ENCODE measurements around the gene ADCY5.

ADCY5 gene

GRCh38 chr3:123353227-123353849, 95.6 kb downstream of the ADCY5 start:
- Mint-ChIP-seq H3K9me3 (no peaks in the 10 kb centered on the region), H3K27ac (no peak overlapping the region), H3K4me1 (ENCODE audit: low read depth) (no peaks in the 10 kb centered on the region), H3K4me3 (no peak overlapping the region), H3K36me3 (ENCODE audit: low read depth) (no peaks in the 10 kb centered on the region), H3K27me3 (peaks cover 9% of the 10 kb centered on the region)
- intact Hi-C loops (cut with micrococcal nuclease), result no loop called here

- Mint-ChIP-seq H3K4me1 (ENCODE audit: low read depth) (no peaks in the 10 kb centered on the region), H3K36me3 (ENCODE audit: low read depth) (no peaks in the 10 kb centered on the region), H3K4me3 (no peak overlapping the region), H3K9me3 (no peaks in the 10 kb centered on the region), H3K27ac (no peak overlapping the region), H3K27me3 (peaks cover 13% of the 10 kb centered on the region)
- intact Hi-C loops (cut with micrococcal nuclease), result no loop called here
Observed at GRCh38 chr3:123352134-123352554, 96.7 kb downstream of the ADCY5 start.

GRCh38 chr3:123351501-123351900, 97.4 kb downstream of the ADCY5 start:
- intact Hi-C loops (cut with micrococcal nuclease), result no loop called here
- no peaks in the 10 kb centered on the region for H3K9me3 Mint-ChIP-seq
- H3K4me1 Mint-ChIP-seq (ENCODE audit: low read depth), result no peaks in the 10 kb centered on the region
- peaks cover 14% of the 10 kb centered on the region for H3K27me3 Mint-ChIP-seq
- H3K27ac Mint-ChIP-seq, result no peak overlapping the region
- H3K4me3 Mint-ChIP-seq, result no peak overlapping the region
- H3K36me3 Mint-ChIP-seq (ENCODE audit: low read depth), result no peaks in the 10 kb centered on the region

- Mint-ChIP-seq H3K27ac (no peak overlapping the region), H3K4me1 (ENCODE audit: low read depth) (no peaks in the 10 kb centered on the region), H3K9me3 (no peaks in the 10 kb centered on the region), H3K36me3 (ENCODE audit: low read depth) (no peaks in the 10 kb centered on the region), H3K27me3 (peaks cover 15% of the 10 kb centered on the region), H3K4me3 (no peak overlapping the region)
- intact Hi-C loops (cut with micrococcal nuclease), result no loop called here
Observed at GRCh38 chr3:123350971-123351370, 97.9 kb downstream of the ADCY5 start.

- no peaks in the 10 kb centered on the region for H3K9me3 Mint-ChIP-seq
Observed at GRCh38 chr3:123349566-123350435, 99.1 kb downstream of the ADCY5 start.

GRCh38 chr3:123349201-123349535, 99.7 kb downstream of the ADCY5 start:
- Mint-ChIP-seq H3K27me3 (peaks cover 12% of the 10 kb centered on the region), H3K4me1 (ENCODE audit: low read depth) (no peaks in the 10 kb centered on the region), H3K27ac (no peak overlapping the region)

More at GRCh38 chr3:123349566-123350435, 99.1 kb downstream of the ADCY5 start:
- Mint-ChIP-seq H3K27ac (no peak overlapping the region), H3K4me3 (no peak overlapping the region), H3K27me3 (peaks cover 15% of the 10 kb centered on the region), H3K36me3 (ENCODE audit: low read depth) (no peaks in the 10 kb centered on the region), H3K4me1 (ENCODE audit: low read depth) (no peaks in the 10 kb centered on the region)
- intact Hi-C loops (cut with micrococcal nuclease), result no loop called here

GRCh38 chr3:123348471-123349200, 100.3 kb downstream of the ADCY5 start:
- intact Hi-C loops (cut with micrococcal nuclease), result no loop called here
- Mint-ChIP-seq H3K9me3 (no peaks in the 10 kb centered on the region), H3K27ac (no peak overlapping the region)

More at GRCh38 chr3:123349201-123349535, 99.7 kb downstream of the ADCY5 start:
- Mint-ChIP-seq H3K4me3 (no peak overlapping the region), H3K36me3 (ENCODE audit: low read depth) (no peaks in the 10 kb centered on the region), H3K9me3 (no peaks in the 10 kb centered on the region)
- intact Hi-C loops (cut with micrococcal nuclease), result no loop called here

GRCh38 chr3:123347691-123348264, 101.1 kb downstream of the ADCY5 start:
- H3K27me3 Mint-ChIP-seq, result peaks cover 12% of the 10 kb centered on the region
- no peaks in the 10 kb centered on the region for H3K9me3 Mint-ChIP-seq
- no peak overlapping the region for H3K4me3 Mint-ChIP-seq
- no peaks in the 10 kb centered on the region for H3K4me1 Mint-ChIP-seq (ENCODE audit: low read depth)
- H3K27ac Mint-ChIP-seq, result no peak overlapping the region
- intact Hi-C loops (cut with micrococcal nuclease), result no loop called here
- no peaks in the 10 kb centered on the region for H3K36me3 Mint-ChIP-seq (ENCODE audit: low read depth)

More at GRCh38 chr3:123348471-123349200, 100.3 kb downstream of the ADCY5 start:
- no peaks in the 10 kb centered on the region for H3K4me1 Mint-ChIP-seq (ENCODE audit: low read depth)
- peaks cover 12% of the 10 kb centered on the region for H3K27me3 Mint-ChIP-seq
- H3K4me3 Mint-ChIP-seq, result no peak overlapping the region
- no peaks in the 10 kb centered on the region for H3K36me3 Mint-ChIP-seq (ENCODE audit: low read depth)

- Mint-ChIP-seq H3K27me3 (peaks cover 12% of the 10 kb centered on the region), H3K27ac (no peak overlapping the region), H3K4me1 (ENCODE audit: low read depth) (no peaks in the 10 kb centered on the region), H3K4me3 (no peak overlapping the region), H3K9me3 (no peaks in the 10 kb centered on the region), H3K36me3 (ENCODE audit: low read depth) (no peaks in the 10 kb centered on the region)
- intact Hi-C loops (cut with micrococcal nuclease), result no loop called here
Observed at GRCh38 chr3:123347205-123347604, 101.7 kb downstream of the ADCY5 start.

GRCh38 chr3:123346021-123346420, 102.9 kb downstream of the ADCY5 start:
- intact Hi-C loops (cut with micrococcal nuclease), result no loop called here
- peaks cover 12% of the 10 kb centered on the region for H3K27me3 Mint-ChIP-seq
- H3K36me3 Mint-ChIP-seq (ENCODE audit: low read depth), result no peaks in the 10 kb centered on the region
- no peak overlapping the region for H3K27ac Mint-ChIP-seq
- no peaks in the 10 kb centered on the region for H3K4me1 Mint-ChIP-seq (ENCODE audit: low read depth)
- H3K4me3 Mint-ChIP-seq, result no peak overlapping the region
- no peaks in the 10 kb centered on the region for H3K9me3 Mint-ChIP-seq

- intact Hi-C loops (cut with micrococcal nuclease), result loop anchor here (5.0 kb wide), 1 partner anchor 207 kb away; no protein-coding TSS in a partner anchor
- H3K4me3 Mint-ChIP-seq, result no peak overlapping the region
- no peaks in the 10 kb centered on the region for H3K36me3 Mint-ChIP-seq (ENCODE audit: low read depth)
- peaks cover 12% of the 10 kb centered on the region for H3K27me3 Mint-ChIP-seq
- no peak overlapping the region for H3K27ac Mint-ChIP-seq
- H3K4me1 Mint-ChIP-seq (ENCODE audit: low read depth), result no peaks in the 10 kb centered on the region
- H3K9me3 Mint-ChIP-seq, result no peaks in the 10 kb centered on the region
Observed at GRCh38 chr3:123344907-123345594, 103.8 kb downstream of the ADCY5 start.

GRCh38 chr3:123344175-123344906, 104.5 kb downstream of the ADCY5 start:
- no peaks in the 10 kb centered on the region for H3K36me3 Mint-ChIP-seq (ENCODE audit: low read depth)
- H3K4me3 Mint-ChIP-seq, result no peak overlapping the region
- H3K9me3 Mint-ChIP-seq, result no peaks in the 10 kb centered on the region
- no peak overlapping the region for H3K27ac Mint-ChIP-seq
- peaks cover 11% of the 10 kb centered on the region for H3K27me3 Mint-ChIP-seq
- H3K4me1 Mint-ChIP-seq (ENCODE audit: low read depth), result no peaks in the 10 kb centered on the region
- intact Hi-C loops (cut with micrococcal nuclease), result loop anchor here (5.0 kb wide), 1 partner anchor 208 kb away; no protein-coding TSS in a partner anchor
